Suprapubic skin (tissue), 3 donors: ENCODE results near the gene ZNF778.

Experiments
- POLR2AphosphoS5 ChIP-seq, 3 donors: sonication (generic); formaldehyde crosslinking; IDR thresholded peaks; one replicate each; pipeline ENCODE4 v1.6.1; 2017; ENCODE audit warnings: antibody characterized with exemption in 3 of 3
- TF ChIP-seq, protein P1 (sequence below), 2 donors: fragments of 200-600 bp in 1 of 2; fragments of 450-650 bp in 1 of 2; sonication (generic) in 1 of 2; IDR thresholded peaks; one replicate each; pipeline ENCODE4 v1.5.1; 2016 to 2019; ENCODE audit warnings: antibody characterized with exemption in 2 of 2, mild to moderate bottlenecking in 1 of 2, moderate library complexity in 1 of 2

DNA sequence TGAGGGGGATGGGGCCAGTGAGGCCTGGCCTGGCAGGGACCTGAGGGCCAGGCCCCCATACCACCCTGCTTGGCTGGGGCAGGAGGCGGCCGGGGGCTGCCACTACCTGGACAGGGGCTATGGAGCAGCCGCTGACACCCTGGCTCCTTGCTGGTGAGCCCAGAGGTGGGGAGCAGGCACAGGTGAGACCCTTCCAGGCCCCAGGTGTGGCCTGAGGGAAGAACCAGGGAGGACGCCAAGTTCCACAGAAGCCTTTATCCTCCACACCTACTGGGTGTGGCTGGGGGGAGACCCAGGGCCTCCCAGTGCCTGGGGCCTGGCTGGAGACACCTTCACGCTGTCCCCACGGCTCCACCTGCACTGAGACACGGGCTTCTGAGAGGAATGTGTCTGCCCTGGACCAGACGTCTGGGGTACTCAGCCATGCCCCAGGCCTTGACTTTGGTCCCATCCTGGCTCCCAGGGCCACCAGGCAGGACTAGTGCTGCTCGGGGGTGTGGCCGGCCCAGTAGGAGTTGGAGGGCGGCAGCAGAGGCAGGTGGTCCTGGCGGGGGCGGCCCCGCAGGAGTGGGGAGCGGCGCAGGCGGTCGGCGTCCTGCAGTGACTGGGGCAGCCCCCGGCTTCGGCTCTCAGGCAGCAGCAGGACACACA lies 21.9 kb upstream of the ZNF778 start:
- TF ChIP-seq POLR2AphosphoS5 (IDR thresholded peaks at IDR 0.05), result no peak
- TF ChIP-seq, protein P1, sequence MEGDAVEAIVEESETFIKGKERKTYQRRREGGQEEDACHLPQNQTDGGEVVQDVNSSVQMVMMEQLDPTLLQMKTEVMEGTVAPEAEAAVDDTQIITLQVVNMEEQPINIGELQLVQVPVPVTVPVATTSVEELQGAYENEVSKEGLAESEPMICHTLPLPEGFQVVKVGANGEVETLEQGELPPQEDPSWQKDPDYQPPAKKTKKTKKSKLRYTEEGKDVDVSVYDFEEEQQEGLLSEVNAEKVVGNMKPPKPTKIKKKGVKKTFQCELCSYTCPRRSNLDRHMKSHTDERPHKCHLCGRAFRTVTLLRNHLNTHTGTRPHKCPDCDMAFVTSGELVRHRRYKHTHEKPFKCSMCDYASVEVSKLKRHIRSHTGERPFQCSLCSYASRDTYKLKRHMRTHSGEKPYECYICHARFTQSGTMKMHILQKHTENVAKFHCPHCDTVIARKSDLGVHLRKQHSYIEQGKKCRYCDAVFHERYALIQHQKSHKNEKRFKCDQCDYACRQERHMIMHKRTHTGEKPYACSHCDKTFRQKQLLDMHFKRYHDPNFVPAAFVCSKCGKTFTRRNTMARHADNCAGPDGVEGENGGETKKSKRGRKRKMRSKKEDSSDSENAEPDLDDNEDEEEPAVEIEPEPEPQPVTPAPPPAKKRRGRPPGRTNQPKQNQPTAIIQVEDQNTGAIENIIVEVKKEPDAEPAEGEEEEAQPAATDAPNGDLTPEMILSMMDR (IDR thresholded peaks at IDR 0.05), result no peak
